ENCODE measurements around the gene EPHA6.

DNA sequence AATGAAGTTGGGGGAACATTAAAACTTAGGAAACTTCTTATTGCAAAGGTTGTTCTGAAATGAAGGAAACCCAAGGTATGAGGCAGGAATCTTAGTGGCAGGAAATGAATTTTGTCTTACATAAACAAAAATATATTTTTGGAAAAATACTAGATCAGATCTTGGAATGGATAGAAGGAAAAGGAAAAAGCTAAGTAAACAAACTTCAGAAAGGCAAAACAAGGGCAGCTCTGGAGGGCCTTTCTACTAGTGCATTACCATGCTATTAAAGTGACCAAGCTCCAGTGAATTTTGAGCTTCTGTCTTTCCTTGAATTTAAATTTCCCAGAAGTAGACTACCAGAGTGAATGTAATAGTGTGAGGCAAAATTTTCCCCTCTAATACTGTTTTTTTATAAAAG lies 963.8 kb downstream of the EPHA6 start:
- TF ChIP-seq EZH2phosphoT487 (IDR thresholded peaks at IDR 0.05; ENCODE audit: borderline replicate concordance, low read length) = no peak
- TF ChIP-seq, protein P1, sequence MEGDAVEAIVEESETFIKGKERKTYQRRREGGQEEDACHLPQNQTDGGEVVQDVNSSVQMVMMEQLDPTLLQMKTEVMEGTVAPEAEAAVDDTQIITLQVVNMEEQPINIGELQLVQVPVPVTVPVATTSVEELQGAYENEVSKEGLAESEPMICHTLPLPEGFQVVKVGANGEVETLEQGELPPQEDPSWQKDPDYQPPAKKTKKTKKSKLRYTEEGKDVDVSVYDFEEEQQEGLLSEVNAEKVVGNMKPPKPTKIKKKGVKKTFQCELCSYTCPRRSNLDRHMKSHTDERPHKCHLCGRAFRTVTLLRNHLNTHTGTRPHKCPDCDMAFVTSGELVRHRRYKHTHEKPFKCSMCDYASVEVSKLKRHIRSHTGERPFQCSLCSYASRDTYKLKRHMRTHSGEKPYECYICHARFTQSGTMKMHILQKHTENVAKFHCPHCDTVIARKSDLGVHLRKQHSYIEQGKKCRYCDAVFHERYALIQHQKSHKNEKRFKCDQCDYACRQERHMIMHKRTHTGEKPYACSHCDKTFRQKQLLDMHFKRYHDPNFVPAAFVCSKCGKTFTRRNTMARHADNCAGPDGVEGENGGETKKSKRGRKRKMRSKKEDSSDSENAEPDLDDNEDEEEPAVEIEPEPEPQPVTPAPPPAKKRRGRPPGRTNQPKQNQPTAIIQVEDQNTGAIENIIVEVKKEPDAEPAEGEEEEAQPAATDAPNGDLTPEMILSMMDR (conservative IDR thresholded peaks at IDR 0.05; ENCODE audit: low read depth, low read length) = no peak
- TF ChIP-seq EZH2 (IDR thresholded peaks at IDR 0.05; ENCODE audit: low read length, unreplicated experiment) = no peak
